ENCODE results near the gene TSPAN33.
"Not testable (repeated sequence)": the region's sequence is repeated elsewhere in the genome, so short reads cannot be mapped to it uniquely, and the experiment has no call there.

Gene TSPAN33

DNA sequence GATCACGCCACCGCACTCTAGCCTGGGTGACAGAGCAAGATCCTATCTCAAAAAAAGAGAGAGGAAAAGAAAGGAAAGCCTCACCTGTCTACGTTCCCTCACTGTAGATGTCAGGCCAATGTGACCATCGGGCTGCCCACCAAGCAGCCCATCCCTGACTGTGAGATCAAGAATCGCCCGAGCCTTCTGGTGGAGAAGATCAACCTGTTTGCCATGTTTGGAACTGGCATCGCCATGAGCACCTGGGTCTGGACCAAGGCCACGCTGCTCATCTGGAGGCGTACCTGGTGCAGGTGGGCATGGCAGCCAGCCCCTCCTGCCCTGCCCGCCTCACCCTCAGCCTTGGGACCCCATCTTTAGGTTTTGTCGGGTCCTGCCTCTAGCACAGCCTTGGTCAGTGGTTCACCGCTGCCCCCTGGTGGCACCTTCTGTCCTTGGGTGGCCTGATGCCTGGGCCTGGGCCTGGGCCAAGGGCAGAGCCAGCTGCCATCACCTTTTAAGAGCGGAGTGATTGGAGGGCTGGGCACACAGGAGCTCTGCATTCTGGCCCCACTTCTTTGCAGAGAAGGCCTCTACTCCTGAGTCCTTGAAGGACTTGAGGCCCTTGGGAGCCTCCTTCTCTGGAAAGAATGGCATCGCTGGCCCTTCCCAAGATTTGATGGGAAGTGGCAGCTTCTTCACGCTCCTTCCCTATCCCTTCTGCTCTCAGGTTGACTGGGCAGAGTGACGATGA is 65.9 kb downstream of the TSPAN33 start:
- peak; percentile 43 for DNase-seq

DNA sequence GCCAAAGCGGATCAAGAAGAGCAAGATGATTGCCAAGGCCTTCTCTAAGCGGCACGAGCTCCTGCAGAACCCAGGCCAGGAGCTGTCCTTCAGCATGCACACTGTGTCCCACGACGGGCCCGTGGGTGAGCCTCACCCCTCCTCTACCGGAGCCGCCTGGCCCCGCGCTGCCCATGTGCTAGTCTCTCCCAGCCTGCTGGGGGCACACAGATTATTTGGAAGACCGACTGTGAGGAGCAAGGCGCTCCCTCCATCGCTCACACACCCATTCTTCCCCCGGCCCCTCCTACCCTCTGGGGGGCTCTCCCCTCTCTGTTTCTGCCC is 66.4 kb downstream of the TSPAN33 start:
- no peak for DNase-seq

DNA sequence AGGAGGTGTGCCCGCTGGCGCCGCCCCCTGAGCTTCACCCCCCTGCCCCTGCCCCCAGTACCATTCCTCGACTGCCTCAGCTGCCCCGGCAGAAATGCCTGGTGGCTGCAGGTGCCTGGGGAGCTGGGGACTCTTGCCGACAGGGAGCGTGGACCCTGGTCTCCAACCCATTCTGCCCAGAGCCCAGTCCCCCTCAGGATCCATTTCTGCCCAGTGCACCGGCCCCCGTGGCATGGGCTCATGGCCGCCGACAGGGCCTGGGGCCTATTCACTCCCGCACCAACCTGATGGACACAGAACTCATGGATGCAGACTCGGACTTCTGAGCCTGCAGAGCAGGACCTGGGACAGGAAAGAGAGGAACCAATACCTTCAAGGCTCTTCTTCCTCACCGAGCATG is 67.6 kb downstream of the TSPAN33 start:
- no peak for DNase-seq

DNA sequence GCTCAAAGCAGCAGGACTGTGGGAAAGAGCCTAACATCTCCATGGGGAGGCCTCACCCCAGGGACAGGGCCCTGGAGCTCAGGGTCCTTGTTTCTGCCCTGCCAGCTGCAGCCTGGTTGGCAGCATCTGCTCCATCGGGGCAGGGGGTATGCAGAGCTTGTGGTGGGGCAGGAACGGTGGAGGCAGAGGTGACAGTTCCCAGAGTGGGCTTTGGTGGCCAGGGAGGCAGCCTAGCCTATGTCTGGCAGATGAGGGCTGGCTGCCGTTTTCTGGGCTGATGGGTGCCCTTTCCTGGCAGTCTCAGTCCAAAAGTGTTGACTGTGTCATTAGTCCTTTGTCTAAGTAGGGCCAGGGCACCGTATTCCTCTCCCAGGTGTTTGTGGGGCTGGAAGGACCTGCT is 68.1 kb downstream of the TSPAN33 start:
- no peak for DNase-seq

DNA sequence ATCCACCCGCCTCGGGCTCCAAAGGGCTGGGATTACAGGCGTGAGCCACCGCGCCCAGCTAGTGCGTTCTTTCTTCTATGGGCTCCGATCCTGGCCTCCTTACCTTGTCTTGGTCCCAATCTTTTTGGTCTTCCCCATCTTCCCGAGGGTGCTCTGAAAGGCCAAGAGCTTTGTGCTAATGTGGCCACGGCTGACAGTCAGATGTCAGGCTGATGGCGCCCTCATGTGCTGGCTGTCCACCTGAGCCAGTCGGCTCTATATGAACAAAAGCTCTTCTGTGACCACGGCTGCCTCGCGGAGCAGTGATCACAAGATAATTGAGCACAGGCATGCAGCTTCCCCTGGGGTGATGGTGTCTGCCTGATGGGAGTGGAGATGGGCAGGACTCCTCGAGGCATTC is 69.3 kb downstream of the TSPAN33 start:
- DNase-seq: no peak

DNA sequence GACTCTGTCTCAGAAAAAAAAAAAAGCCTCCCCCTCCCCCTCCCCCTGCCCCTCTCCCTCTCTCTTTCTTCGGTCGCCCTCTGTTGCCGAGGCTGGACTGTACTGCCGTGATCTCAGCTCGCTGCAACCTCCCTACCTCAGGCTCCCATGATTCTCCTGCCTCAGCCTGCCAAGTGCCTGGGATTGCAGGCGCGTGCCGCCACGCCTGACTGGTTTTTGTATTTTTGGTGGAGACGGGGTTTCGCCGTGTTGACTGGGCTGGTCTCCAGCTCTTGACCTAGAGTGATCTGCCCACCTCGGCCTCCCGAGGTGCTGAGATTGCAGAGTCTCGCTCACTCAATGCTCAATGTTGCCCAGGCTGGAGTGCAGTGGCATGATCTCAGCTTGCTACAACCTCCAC is 71.2 kb downstream of the TSPAN33 start:
- not testable (repeated sequence) for DNase-seq

DNA sequence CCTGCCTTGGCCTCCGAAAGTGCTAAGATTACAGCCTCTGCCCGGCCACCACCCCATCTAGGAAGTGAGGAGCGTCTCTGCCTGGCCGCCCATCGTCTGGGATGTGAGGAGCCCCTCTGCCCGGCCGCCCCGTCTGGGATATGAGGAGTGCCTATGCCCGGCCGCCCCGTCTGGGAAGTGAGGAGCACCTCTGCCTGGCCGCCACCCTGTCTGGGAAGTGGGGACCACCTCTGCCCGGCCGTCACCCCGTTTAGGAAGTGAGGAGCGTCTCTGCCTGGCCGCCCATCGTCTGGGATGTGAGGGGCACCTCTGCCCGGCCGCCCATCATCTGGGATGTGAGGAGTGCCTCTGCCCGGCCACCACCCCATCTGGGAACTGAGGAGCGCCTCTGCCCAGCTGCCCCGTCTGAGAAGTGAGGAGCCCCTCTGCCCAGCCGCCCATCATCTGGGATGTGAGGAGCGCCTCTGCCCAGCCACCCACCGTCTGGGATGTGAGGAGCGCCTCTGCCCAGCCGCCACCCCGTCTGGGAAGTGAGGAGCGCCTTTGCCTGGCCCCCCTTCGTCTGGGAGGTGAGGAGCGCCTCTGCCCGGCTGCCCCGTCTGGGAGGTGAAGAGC is 71.7 kb downstream of the TSPAN33 start:
- not testable (repeated sequence) for DNase-seq

DNA sequence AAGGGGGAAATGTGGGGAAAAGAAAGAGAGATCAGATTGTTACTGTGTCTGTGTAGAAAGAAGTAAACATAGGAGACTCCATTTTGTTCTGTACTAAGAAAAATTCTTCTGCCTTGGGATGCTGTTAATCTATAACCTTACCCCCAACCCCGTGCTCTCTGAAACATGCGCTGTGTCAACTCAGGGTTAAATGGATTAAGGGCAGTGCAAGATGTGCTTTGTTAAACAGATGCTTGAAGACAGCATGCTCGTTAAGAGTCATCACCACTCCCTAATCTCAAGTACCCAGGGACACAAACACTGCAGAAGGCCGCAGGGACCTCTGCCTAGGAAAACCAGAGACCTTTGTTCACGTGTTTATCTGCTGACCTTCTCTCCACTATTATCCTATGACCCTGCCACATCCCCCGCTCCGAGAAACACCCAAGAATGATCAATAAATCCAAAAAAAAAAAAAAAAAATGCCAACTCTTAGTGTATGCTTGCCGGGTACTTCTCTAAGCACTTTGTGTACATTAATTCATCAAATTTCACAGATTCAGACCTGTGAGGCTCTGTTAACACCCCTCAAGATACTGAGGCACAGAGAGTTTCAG is 72.4 kb downstream of the TSPAN33 start:
- not testable (repeated sequence) for DNase-seq

DNA sequence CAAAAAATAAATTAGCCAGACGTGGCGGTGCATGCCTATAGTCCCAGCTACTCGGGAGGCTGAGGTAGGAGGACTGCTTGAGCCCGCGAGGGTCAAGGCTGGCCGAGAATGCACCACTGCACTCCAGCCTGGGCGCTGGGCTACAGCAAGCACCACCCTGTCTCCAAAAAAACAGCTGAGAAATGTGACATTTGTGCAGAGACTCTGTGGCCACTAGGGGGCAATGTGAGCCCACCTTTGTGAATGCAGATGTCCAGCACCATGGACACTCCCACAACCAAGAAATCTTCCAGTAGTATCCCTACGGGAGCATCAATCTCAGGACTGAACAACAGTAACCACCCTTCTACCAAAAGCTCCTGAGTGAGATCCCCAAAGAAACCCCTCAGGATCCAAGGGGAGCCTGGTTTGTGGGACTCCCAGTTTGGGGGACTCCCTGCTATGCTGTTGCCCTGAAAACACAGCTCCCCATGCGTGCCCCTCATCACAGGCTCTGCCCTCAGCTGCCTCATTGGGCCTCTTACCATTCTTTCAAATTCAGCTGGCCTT is 74.1 kb downstream of the TSPAN33 start:
- DNase-seq: peak; percentile 75

DNA sequence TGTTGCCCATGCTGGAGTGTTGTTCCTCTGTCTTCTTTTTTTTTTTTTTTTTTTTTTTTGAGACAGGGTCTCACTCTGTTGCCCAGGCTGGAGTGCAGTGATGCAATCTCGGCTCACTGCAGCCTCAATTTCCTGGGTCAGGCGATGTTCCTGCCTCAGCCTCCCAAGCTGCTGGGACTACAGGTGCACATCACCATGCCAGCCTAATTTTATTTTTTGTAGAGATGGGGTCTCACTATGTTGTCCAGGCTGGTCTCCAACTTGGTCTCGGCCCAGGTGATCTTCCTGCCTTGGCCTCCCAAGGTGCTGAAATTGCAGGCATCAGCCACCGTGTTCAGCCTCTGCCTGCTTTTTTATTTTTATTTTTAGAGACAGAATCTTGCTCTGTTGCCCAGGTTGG is 74.7 kb downstream of the TSPAN33 start:
- not testable (repeated sequence) for DNase-seq

Data from T-helper 9 cell (primary cell).